AG09319 (cell line): Measurements from ENCODE around the gene PANK1.

ENCODE experiments used
- DNase-seq: peaks from one replicate; pipeline ENCODE4 v3.0.0-alpha.2; 2010; ENCODE audit warnings: low read depth; ENCODE audit errors: extremely low read depth
- CTCF ChIP-seq: IDR thresholded peaks from 2 replicates; pipeline ENCODE4 v1.5.1; 2011; ENCODE audit warnings: low read depth, mild to moderate bottlenecking, inconsistent platforms, low read length, moderate library complexity

The PANK1 gene

GRCh38 chr10:89563861-89564478, 81.1 kb downstream of the PANK1 start:
- no peak for DNase-seq
- peak; percentile 63 for TF ChIP-seq CTCF

GRCh38 chr10:89563311-89563710, 81.7 kb downstream of the PANK1 start:
- TF ChIP-seq CTCF = no peak
- DNase-seq = no peak

- DNase-seq = no peak
- no peak for TF ChIP-seq CTCF
Observed at GRCh38 chr10:89556600-89556999, 88.4 kb downstream of the PANK1 start.

- no peak for DNase-seq
- no peak; the same call in 1 of the 2 replicates for TF ChIP-seq CTCF
Observed at GRCh38 chr10:89555688-89556445, 89.2 kb downstream of the PANK1 start.

GRCh38 chr10:89554433-89554832, 90.6 kb downstream of the PANK1 start:
- TF ChIP-seq CTCF = no peak
- DNase-seq = no peak

GRCh38 chr10:89553064-89553734, 91.8 kb downstream of the PANK1 start:
- no peak for TF ChIP-seq CTCF
- peak; percentile 61 for DNase-seq

GRCh38 chr10:89552213-89552612, 92.8 kb downstream of the PANK1 start:
- no peak for TF ChIP-seq CTCF
- no peak for DNase-seq
